Osteocyte (in vitro differentiated cells): Measurements from ENCODE around the gene NES. TPM values are rescaled to one million over a fixed set of nuclear protein-coding genes. Genes with fewer than 3 reads are reported as not detected.
A peak's percentile ranks its signal among the peaks of the same experiment; 100 is the strongest.

Experiments used
- DNase-seq: peaks from one replicate; pipeline ENCODE4 v3.0.0; 2021; ENCODE audit warnings: mixed read lengths; ENCODE audit not compliant: unreplicated experiment; ENCODE audit errors: extremely low spot score
- H3K27ac Mint-ChIP-seq: one replicate; pipeline ENCODE4 v1.8.0; 2021; ENCODE audit warnings: mild to moderate bottlenecking, mixed read lengths; ENCODE audit not compliant: unreplicated experiment
- H3K27me3 Mint-ChIP-seq: one replicate; pipeline ENCODE4 v1.8.0; 2021; ENCODE audit warnings: mixed read lengths; ENCODE audit not compliant: unreplicated experiment
- H3K36me3 Mint-ChIP-seq: one replicate; pipeline ENCODE4 v1.8.0; 2021; ENCODE audit warnings: mixed read lengths; ENCODE audit not compliant: unreplicated experiment
- H3K4me1 Mint-ChIP-seq: one replicate; pipeline ENCODE4 v1.8.0; 2021; ENCODE audit warnings: mixed read lengths; ENCODE audit not compliant: unreplicated experiment
- H3K4me3 Mint-ChIP-seq: one replicate; pipeline ENCODE4 v1.8.0; 2021; ENCODE audit warnings: mild to moderate bottlenecking, moderate library complexity, mixed read lengths; ENCODE audit not compliant: unreplicated experiment
- H3K9me3 Mint-ChIP-seq: one replicate; pipeline ENCODE4 v1.8.0; 2021; ENCODE audit warnings: mixed read lengths; ENCODE audit not compliant: unreplicated experiment
- total RNA-seq: library from RNA; stranded (reverse); gene quantifications from 2 replicates; pipeline ENCODE4 v1.2.1, GENCODE V29; 2021
- TF ChIP-seq, protein P1 (sequence below): fragments of 200-600 bp; sonication (generic); IDR thresholded peaks from 2 replicates; pipeline ENCODE4 v1.5.0; 2021; ENCODE audit warnings: antibody characterized with exemption, mild to moderate bottlenecking, moderate library complexity

NES gene
- total RNA-seq, 1 donor from 2014 or later: 26.5 TPM

DNA sequence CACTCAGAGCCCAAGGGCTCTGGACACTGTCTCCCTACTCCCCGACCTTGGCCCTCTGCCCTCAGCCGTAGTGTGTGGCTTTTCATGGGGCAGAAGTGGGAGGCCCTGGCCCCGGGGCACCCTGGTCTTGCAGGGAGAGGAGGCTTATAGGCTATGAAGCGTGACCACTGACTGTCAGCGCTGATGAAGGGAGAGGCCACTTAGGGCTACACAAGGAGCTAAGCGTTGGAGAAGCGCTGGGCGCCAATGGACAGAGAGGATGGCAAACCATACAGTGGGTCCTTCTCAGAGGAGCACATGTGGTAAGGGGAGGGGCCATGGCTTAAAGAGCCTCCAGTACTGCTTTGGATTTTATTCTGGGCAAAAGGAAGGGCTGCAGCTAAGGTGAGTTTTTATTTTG, 20.3 kb upstream of the NES start:
- Mint-ChIP-seq H3K27ac (no peak overlapping the region), H3K4me3 (no peak overlapping the region), H3K27me3 (peaks cover 2% of the 10 kb centered on the region), H3K4me1 (peaks cover 25% of the 10 kb centered on the region), H3K36me3 (peaks cover 27% of the 10 kb centered on the region), H3K9me3 (no peaks in the 10 kb centered on the region)
- no peak for DNase-seq
- TF ChIP-seq, protein P1, sequence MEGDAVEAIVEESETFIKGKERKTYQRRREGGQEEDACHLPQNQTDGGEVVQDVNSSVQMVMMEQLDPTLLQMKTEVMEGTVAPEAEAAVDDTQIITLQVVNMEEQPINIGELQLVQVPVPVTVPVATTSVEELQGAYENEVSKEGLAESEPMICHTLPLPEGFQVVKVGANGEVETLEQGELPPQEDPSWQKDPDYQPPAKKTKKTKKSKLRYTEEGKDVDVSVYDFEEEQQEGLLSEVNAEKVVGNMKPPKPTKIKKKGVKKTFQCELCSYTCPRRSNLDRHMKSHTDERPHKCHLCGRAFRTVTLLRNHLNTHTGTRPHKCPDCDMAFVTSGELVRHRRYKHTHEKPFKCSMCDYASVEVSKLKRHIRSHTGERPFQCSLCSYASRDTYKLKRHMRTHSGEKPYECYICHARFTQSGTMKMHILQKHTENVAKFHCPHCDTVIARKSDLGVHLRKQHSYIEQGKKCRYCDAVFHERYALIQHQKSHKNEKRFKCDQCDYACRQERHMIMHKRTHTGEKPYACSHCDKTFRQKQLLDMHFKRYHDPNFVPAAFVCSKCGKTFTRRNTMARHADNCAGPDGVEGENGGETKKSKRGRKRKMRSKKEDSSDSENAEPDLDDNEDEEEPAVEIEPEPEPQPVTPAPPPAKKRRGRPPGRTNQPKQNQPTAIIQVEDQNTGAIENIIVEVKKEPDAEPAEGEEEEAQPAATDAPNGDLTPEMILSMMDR: no peak

DNA sequence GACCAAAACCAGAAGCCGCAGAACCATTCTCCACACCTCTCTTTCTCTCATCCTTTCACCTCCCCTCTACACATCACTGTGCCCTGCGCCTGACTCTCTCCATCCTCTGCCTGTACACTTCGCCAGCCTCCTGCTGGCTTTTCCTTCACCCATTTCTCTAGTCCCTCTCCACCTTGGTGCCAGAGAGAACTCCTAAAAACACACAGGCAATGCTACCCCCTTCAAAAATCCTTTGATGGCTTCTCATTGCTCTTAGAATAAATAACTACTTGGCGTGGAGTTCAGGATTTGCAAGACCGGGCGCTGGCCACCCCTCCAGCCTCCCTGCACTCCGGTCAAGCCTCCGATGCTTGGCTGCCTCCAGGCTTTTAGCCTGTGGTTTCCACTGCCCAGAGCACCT, 19.5 kb upstream of the NES start:
- H3K4me1 Mint-ChIP-seq: peaks cover 32% of the 10 kb centered on the region
- H3K27ac Mint-ChIP-seq: no peak overlapping the region
- H3K4me3 Mint-ChIP-seq: no peak overlapping the region
- peaks cover 4% of the 10 kb centered on the region for H3K27me3 Mint-ChIP-seq
- peaks cover 27% of the 10 kb centered on the region for H3K36me3 Mint-ChIP-seq
- TF ChIP-seq, protein P1: no peak
- no peaks in the 10 kb centered on the region for H3K9me3 Mint-ChIP-seq
- DNase-seq: no peak

DNA sequence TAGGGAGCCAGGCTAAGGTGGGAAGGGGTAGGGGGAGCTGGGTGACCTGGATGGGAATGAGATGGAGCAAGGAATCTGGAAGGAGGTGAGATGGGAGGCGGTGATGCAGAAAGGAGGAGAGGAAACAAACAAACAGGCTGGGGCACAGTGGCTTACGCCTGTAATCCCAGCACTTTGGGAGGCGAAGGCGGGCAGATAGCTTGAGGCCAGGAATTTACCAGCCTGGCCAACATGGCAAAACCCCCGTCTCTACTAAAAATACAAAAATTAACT, 17.4 kb upstream of the NES start:
- no peak for DNase-seq
- peaks cover 17% of the 10 kb centered on the region for H3K36me3 Mint-ChIP-seq
- H3K27me3 Mint-ChIP-seq: peaks cover 4% of the 10 kb centered on the region
- H3K27ac Mint-ChIP-seq: no peak overlapping the region
- H3K9me3 Mint-ChIP-seq: no peaks in the 10 kb centered on the region
- peaks cover 51% of the 10 kb centered on the region for H3K4me1 Mint-ChIP-seq
- no peak overlapping the region for H3K4me3 Mint-ChIP-seq
- TF ChIP-seq, protein P1: no peak

DNA sequence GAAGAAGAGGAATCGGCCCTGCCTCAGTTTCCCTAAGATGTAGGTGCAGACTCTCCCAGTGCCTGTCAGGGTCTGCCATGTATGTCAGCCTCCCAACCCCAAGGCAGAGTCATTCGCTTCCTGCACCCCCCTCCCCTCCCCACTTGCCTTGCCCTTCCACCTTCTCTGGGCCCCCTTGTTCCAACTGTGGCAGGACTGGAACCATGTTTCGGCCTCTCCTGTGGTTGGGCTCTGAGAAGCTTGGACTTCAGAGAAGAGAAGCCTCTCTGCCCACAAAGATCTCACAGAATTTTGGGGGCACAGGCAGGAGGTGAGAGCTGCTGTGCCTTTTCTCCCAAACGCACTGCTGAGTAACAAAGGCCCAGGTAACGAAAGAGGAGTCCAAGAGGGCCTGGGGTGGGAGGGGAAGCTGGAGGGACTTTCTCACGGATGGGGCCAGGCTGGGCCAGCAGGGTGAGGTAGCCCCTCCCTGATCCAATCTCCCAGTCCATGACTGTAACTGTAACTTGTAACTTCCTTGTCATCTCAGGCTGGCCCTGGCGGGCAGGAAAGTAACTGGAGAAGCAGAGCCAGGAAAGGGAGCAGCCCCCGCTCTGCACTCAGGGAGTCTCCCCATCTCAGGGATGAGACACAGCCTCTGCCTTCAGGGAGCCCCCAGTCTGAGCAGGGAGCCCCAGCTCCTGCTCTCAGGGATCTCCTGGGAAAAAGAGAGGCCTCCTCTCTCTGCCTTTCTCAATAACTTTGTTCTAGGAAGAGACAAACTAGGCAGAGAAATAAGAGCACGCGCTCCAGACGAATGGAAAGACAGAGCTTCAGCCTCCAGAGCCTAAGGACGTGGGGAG, 16.9 kb upstream of the NES start:
- TF ChIP-seq, protein P1: no peak
- peaks cover 4% of the 10 kb centered on the region for H3K27me3 Mint-ChIP-seq
- DNase-seq: no peak
- H3K36me3 Mint-ChIP-seq: peaks cover 13% of the 10 kb centered on the region
- no peak overlapping the region for H3K4me3 Mint-ChIP-seq
- H3K27ac Mint-ChIP-seq: no peak overlapping the region
- peaks cover 57% of the 10 kb centered on the region for H3K4me1 Mint-ChIP-seq
- H3K9me3 Mint-ChIP-seq: no peaks in the 10 kb centered on the region

DNA sequence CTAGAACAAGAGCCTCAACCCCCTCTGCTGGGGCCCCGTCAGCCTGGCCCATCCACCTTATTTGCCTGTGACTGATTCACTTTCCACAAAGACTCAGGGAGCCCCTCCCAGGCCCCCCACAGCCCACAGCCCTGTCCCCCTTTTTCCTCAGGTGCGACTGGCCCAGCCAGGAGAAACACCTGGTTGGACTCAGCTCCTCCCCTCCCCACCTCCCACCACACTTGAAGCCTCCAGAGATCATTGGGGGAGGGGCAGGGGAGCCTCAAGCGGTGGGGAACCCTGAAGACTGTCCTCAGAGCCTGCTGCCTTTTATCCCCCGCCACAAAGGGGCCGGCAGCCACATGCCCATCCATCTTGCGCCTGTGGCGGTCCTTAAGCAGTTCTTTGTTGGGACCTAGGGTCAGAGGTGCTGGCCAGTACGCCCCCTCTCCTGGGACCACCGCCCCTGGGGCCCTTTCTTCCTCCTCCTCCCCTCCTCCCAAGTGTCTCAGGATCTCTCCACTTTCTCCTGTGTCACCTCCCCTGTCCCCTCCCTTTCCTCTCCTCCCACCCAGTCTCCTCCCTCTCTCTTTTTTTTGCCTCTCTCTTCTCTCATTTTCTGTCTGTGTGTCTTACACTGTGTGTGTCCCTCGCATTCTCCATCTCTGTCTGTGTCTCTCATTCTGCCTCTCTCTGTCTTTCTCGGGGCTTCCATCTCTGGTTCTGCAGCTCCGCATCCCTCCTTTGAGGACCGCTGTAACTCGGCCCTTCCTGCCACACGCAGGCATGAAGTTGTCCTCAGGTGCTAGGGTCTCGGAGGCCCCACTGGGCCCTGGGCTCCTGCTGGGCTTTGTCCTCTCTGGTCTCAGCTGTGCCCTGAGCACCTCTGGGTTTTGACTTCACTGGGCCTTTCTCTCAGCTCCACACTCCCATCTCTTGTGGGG, 16.0 kb upstream of the NES start:
- Mint-ChIP-seq H3K27ac (peak overlapping the region; percentile 6), H3K9me3 (no peaks in the 10 kb centered on the region), H3K4me1 (peaks cover 62% of the 10 kb centered on the region), H3K36me3 (peaks cover 6% of the 10 kb centered on the region), H3K4me3 (peak overlapping the region; percentile 2), H3K27me3 (peaks cover 4% of the 10 kb centered on the region)
- no peak for DNase-seq
- TF ChIP-seq, protein P1: no peak
